Measurements from ENCODE around the gene HLA-A.

HLA-A gene

GRCh38 chr6:29941471-29941870, 861 bp upstream of the HLA-A start:
- Histone ChIP-seq H4K20me1 (ENCODE audit: insufficient read depth, low read length) (no peaks in the 10 kb centered on the region), H3K4me3 (ENCODE audit: low read length) (peak overlapping the region; percentile 72), H3K79me2 (ENCODE audit: low read length) (peaks cover 20% of the 10 kb centered on the region), H3F3A (ENCODE audit: insufficient read depth, low read length) (peaks cover 7% of the 10 kb centered on the region; the same call in 1 of the 2 replicates), H3K4me2 (ENCODE audit: low read depth, low read length) (peak overlapping the region; percentile 50; the same call in 1 of the 2 replicates), H3K9me2 (replicated peaks; ENCODE audit: insufficient read depth, low read length) (no peaks in the 10 kb centered on the region), H3K36me3 (replicated peaks; ENCODE audit: insufficient read depth, low read length) (no peaks in the 10 kb centered on the region), H3K9me3 (replicated peaks; ENCODE audit: insufficient read depth, low read length) (no peaks in the 10 kb centered on the region), H3K27ac (ENCODE audit: low read length) (no peak overlapping the region), H2AFZ (ENCODE audit: low read length) (peak overlapping the region; percentile 91), H3K9ac (ENCODE audit: low read length) (no peak overlapping the region; the same call in 1 of the 2 replicates), H3K27me3 (replicated peaks; ENCODE audit: insufficient read depth, low read length) (no peaks in the 10 kb centered on the region), H3K4me1 (ENCODE audit: low read length) (no peaks in the 10 kb centered on the region)
- no peak for DNase-seq
- TF ChIP-seq CTCF (IDR thresholded peaks at IDR 0.05; ENCODE audit: low read length), result no peak
- no peak for TF ChIP-seq EZH2 (optimal IDR thresholded peaks at IDR 0.05; ENCODE audit: low read depth, low read length)
- TF ChIP-seq EZH2phosphoT487 (IDR thresholded peaks at IDR 0.05; ENCODE audit: low read length), result no peak

- Histone ChIP-seq H4K20me1 (ENCODE audit: insufficient read depth, low read length) (no peaks in the 10 kb centered on the region), H3K9me2 (replicated peaks; ENCODE audit: insufficient read depth, low read length) (no peaks in the 10 kb centered on the region), H3K27me3 (replicated peaks; ENCODE audit: insufficient read depth, low read length) (no peaks in the 10 kb centered on the region), H3K27ac (ENCODE audit: low read length) (peak overlapping the region; percentile 41; the same call in 1 of the 2 replicates), H3F3A (ENCODE audit: insufficient read depth, low read length) (peaks cover 7% of the 10 kb centered on the region; the same call in 1 of the 2 replicates), H3K9me3 (replicated peaks; ENCODE audit: insufficient read depth, low read length) (no peaks in the 10 kb centered on the region), H3K4me3 (ENCODE audit: low read length) (peak overlapping the region; percentile 72), H3K36me3 (replicated peaks; ENCODE audit: insufficient read depth, low read length) (no peaks in the 10 kb centered on the region), H3K9ac (ENCODE audit: low read length) (peak overlapping the region; percentile 74), H3K79me2 (ENCODE audit: low read length) (peaks cover 20% of the 10 kb centered on the region), H2AFZ (ENCODE audit: low read length) (peak overlapping the region; percentile 91), H3K4me2 (ENCODE audit: low read depth, low read length) (peak overlapping the region; percentile 50; the same call in 1 of the 2 replicates), H3K4me1 (ENCODE audit: low read length) (no peaks in the 10 kb centered on the region)
- no peak for DNase-seq
- TF ChIP-seq EZH2phosphoT487 (IDR thresholded peaks at IDR 0.05; ENCODE audit: low read length) (no peak), CTCF (IDR thresholded peaks at IDR 0.05; ENCODE audit: low read length) (no peak), EZH2 (optimal IDR thresholded peaks at IDR 0.05; ENCODE audit: low read depth, low read length) (no peak)
Measured at GRCh38 chr6:29941916-29942274, 437 bp upstream of the HLA-A start.

GRCh38 chr6:29943053-29943966, 978 bp downstream of the HLA-A start:
- peak overlapping the region; percentile 63 for H3K4me2 ChIP-seq (ENCODE audit: low read depth, low read length)
- peaks cover 7% of the 10 kb centered on the region; the same call in 1 of the 2 replicates for H3F3A ChIP-seq (ENCODE audit: insufficient read depth, low read length)
- TF ChIP-seq EZH2 (optimal IDR thresholded peaks at IDR 0.05; ENCODE audit: low read depth, low read length) (no peak), EZH2phosphoT487 (IDR thresholded peaks at IDR 0.05; ENCODE audit: low read length) (no peak), CTCF (IDR thresholded peaks at IDR 0.05; ENCODE audit: low read length) (no peak)
- peaks cover 20% of the 10 kb centered on the region for H3K79me2 ChIP-seq (ENCODE audit: low read length)
- H3K36me3 ChIP-seq (replicated peaks; ENCODE audit: insufficient read depth, low read length), result no peaks in the 10 kb centered on the region
- no peaks in the 10 kb centered on the region for H3K4me1 ChIP-seq (ENCODE audit: low read length)
- DNase-seq, result no peak
- H3K27ac ChIP-seq (ENCODE audit: low read length), result no peak overlapping the region; the same call in 1 of the 2 replicates
- H3K9me2 ChIP-seq (replicated peaks; ENCODE audit: insufficient read depth, low read length), result no peaks in the 10 kb centered on the region
- H2AFZ ChIP-seq (ENCODE audit: low read length), result no peak overlapping the region
- H3K27me3 ChIP-seq (replicated peaks; ENCODE audit: insufficient read depth, low read length), result no peaks in the 10 kb centered on the region
- H3K9ac ChIP-seq (ENCODE audit: low read length), result peak overlapping the region; percentile 74; the same call in 1 of the 2 replicates
- H4K20me1 ChIP-seq (ENCODE audit: insufficient read depth, low read length), result no peaks in the 10 kb centered on the region
- peak overlapping the region; percentile 72 for H3K4me3 ChIP-seq (ENCODE audit: low read length)
- H3K9me3 ChIP-seq (replicated peaks; ENCODE audit: insufficient read depth, low read length), result no peaks in the 10 kb centered on the region

Measured in MM.1S (cell line).